ENCODE measurements around the gene MEAF6. TPM values are rescaled to one million over a fixed set of nuclear protein-coding genes. Genes with fewer than 3 reads are reported as not detected.
A peak's percentile ranks its signal among the peaks of the same experiment; 100 is the strongest.

MEAF6 gene
- total and polyA plus RNA-seq, 11 donors = 27.4 to 55.7 (median 39.6) TPM

- H3K27me3 ChIP-seq = no peaks in the 10 kb centered on the region
- H3K4me1 ChIP-seq = peaks cover 0 to 25% (median 10%) of the 10 kb centered on the region in 12 donors
- H3K9me3 ChIP-seq = no peaks in the 10 kb centered on the region
- TF ChIP-seq CTCF (IDR thresholded peaks at IDR 0.05) (no peak), POLR2A (IDR thresholded peaks at IDR 0.05) (no peak)
- intact Hi-C loops (cut with DNase I) = no loop called here
- H3K4me3 ChIP-seq = no peak overlapping the region
- H3K27ac ChIP-seq = peak overlapping the region in 1 of 12 donors; percentile 27
- peaks cover 0 to 98% (median 69%) of the 10 kb centered on the region in 9 donors for H3K36me3 ChIP-seq
- no peak for ATAC-seq
- DNase-seq = no peak
These were observed 12.5 kb downstream of the MEAF6 start for GRCh38 chr1:37502104-37502503.

GRCh38 chr1:37501661-37502060, 12.9 kb downstream of the MEAF6 start:
- no peaks in the 10 kb centered on the region for H3K27me3 ChIP-seq
- no peaks in the 10 kb centered on the region for H3K9me3 ChIP-seq
- H3K36me3 ChIP-seq = peaks cover 0 to 97% (median 65%) of the 10 kb centered on the region in 9 donors
- peaks cover 0 to 25% (median 10%) of the 10 kb centered on the region in 12 donors for H3K4me1 ChIP-seq
- DNase-seq (no peak), ATAC-seq (no peak)
- intact Hi-C loops (cut with DNase I) = no loop called here
- peak overlapping the region in 1 of 12 donors; percentile 27 for H3K27ac ChIP-seq
- TF ChIP-seq CTCF (IDR thresholded peaks at IDR 0.05) = no peak
- TF ChIP-seq POLR2A (IDR thresholded peaks at IDR 0.05) = no peak
- WGBS, 4 donors = 77 to 83% (median 81%) methylated on average over 5 of the region's 5 CpGs
- H3K4me3 ChIP-seq = no peak overlapping the region

GRCh38 chr1:37498872-37499617, 15.5 kb downstream of the MEAF6 start:
- DNase-seq (peak in 2 of 5 donors; percentile 49 to 51), ATAC-seq (peak; percentile 92 to 96 (median 96))
- no peak for TF ChIP-seq POLR2A (IDR thresholded peaks at IDR 0.05)
- TF ChIP-seq CTCF (IDR thresholded peaks at IDR 0.05) = no peak
- Histone ChIP-seq H3K4me3 (no peak overlapping the region), H3K27me3 (no peaks in the 10 kb centered on the region), H3K4me1 (peaks cover 0 to 25% (median 10%) of the 10 kb centered on the region in 12 donors), H3K9me3 (no peaks in the 10 kb centered on the region), H3K36me3 (peaks cover 0 to 97% (median 59%) of the 10 kb centered on the region in 9 donors), H3K27ac (peak overlapping the region in 8 of 12 donors; percentile 14 to 61 (median 26))
- 47 to 57% (median 51%) methylated on average over 4 of the region's 4 CpGs for WGBS, 4 donors
- intact Hi-C loops (cut with DNase I) = no loop called here

- no peaks in the 10 kb centered on the region for H3K9me3 ChIP-seq
- no peaks in the 10 kb centered on the region for H3K27me3 ChIP-seq
- intact Hi-C loops (cut with DNase I) = no loop called here
- 87 to 100% (median 92%) methylated on average over 2 of the region's 2 CpGs for WGBS, 4 donors
- DNase-seq = no peak
- no peak for ATAC-seq
- TF ChIP-seq CTCF (IDR thresholded peaks at IDR 0.05) = no peak
- TF ChIP-seq POLR2A (IDR thresholded peaks at IDR 0.05) = no peak
- peaks cover 6 to 97% (median 63%) of the 10 kb centered on the region in 9 donors for H3K36me3 ChIP-seq
- H3K4me3 ChIP-seq = no peak overlapping the region
- H3K4me1 ChIP-seq = peaks cover 0 to 25% (median 10%) of the 10 kb centered on the region in 12 donors
- H3K27ac ChIP-seq = peak overlapping the region in 1 of 12 donors; percentile 57
These were observed 16.7 kb downstream of the MEAF6 start for GRCh38 chr1:37497832-37498231.
